T1000 (cell line): ENCODE data around the gene PCDHGA2.
"Not testable (repeated sequence)": the region's sequence is repeated elsewhere in the genome, so short reads cannot be mapped to it uniquely, and the experiment has no call there.

Source experiments
- DNase-seq: peaks from one replicate; lab custom pipeline; 2025; ENCODE audit warnings: mixed read lengths; lab: John Stamatoyannopoulos, UW

The PCDHGA2 gene

DNA sequence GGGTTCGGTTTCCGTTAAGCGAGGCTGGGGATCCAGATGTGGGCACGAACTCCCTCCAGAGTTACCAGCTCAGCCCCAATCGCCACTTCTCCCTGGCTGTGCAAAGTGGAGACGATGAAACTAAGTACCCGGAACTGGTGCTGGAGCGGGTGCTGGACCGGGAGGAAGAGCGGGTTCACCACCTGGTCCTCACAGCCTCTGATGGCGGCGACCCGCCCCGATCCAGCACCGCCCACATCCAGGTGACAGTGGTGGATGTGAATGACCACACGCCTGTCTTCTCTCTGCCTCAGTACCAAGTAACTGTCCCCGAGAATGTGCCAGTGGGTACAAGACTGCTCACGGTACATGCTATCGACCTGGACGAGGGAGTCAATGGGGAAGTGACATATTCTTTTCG lies 44.8 kb downstream of the PCDHGA2 start:
- DNase-seq: no peak

DNA sequence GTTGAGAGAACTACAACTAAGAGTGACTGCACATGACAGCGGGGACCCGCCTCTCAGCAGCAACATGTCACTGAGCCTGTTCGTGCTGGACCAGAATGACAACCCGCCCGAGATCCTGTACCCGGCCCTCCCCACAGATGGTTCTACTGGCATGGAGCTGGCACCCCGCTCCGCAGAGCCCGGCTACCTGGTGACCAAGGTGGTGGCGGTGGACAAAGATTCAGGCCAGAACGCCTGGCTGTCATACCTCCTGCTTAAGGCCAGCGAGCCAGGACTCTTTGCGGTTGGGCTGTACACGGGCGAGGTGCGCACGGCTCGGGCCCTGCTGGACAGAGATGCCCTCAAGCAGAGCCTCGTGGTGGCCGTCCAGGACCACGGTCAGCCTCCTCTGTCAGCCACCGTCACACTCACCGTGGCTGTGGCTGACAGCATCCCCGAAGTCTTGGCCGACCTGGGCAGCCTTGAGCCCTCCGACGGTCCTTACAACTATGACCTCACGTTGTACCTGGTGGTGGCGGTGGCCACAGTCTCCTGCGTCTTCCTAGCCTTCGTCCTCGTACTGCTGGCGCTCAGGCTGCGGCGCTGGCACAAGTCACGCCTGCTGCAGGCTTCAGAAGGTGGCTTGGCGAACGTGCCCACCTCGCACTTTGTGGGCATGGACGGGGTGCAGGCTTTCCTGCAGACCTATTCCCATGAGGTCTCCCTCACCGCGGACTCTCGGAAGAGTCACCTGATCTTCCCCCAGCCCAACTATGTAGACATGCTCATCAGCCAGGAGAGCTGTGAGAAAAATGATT lies 46.1 kb downstream of the PCDHGA2 start:
- no peak for DNase-seq

DNA sequence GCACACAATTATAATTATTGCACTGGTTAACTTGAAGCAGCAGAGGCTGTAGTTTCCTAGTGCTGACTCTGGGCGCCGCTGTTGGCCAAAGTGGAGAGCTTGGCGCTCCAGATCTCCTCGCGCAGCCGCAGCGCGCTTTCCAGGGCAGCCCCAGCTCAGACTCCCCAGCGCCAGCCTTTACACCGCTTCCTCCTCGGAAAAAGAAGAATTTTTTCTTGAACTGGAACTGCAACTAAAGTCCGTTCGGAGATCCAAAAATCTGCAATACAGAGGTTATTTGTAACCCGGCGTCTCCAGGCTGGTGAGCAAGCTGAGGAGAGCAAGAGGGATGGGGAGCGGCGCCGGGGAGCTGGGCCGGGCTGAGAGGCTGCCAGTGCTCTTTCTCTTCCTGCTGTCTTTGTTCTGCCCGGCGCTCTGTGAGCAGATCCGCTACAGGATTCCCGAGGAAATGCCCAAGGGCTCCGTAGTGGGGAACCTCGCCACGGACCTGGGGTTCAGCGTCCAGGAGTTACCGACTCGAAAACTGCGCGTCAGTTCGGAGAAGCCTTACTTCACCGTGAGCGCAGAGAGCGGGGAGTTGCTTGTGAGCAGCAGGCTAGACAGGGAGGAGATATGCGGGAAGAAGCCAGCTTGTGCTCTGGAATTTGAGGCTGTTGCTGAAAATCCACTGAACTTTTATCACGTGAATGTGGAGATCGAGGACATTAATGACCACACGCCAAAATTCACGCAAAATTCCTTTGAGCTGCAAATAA lies 49.2 kb downstream of the PCDHGA2 start, which contains the start of gene PCDHGB4:
PCDHGB4 (plus strand) TSS at position 142 of the 755 bp plus-strand sequence; CDS start at position 329, 187 bp downstream.
- not testable (repeated sequence) for DNase-seq

DNA sequence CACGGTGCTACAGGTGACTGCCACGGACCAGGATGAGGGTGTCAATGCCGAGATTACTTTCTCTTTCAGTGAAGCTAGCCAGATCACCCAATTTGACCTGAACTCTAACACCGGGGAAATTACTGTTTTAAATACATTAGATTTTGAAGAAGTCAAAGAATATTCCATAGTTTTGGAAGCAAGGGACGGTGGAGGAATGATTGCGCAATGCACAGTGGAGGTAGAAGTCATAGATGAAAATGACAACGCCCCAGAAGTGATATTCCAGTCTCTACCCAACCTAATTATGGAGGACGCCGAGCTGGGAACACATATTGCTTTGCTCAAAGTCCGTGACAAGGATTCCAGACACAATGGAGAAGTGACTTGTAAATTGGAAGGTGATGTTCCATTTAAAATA lies 50.1 kb downstream of the PCDHGA2 start:
- DNase-seq: no peak

DNA sequence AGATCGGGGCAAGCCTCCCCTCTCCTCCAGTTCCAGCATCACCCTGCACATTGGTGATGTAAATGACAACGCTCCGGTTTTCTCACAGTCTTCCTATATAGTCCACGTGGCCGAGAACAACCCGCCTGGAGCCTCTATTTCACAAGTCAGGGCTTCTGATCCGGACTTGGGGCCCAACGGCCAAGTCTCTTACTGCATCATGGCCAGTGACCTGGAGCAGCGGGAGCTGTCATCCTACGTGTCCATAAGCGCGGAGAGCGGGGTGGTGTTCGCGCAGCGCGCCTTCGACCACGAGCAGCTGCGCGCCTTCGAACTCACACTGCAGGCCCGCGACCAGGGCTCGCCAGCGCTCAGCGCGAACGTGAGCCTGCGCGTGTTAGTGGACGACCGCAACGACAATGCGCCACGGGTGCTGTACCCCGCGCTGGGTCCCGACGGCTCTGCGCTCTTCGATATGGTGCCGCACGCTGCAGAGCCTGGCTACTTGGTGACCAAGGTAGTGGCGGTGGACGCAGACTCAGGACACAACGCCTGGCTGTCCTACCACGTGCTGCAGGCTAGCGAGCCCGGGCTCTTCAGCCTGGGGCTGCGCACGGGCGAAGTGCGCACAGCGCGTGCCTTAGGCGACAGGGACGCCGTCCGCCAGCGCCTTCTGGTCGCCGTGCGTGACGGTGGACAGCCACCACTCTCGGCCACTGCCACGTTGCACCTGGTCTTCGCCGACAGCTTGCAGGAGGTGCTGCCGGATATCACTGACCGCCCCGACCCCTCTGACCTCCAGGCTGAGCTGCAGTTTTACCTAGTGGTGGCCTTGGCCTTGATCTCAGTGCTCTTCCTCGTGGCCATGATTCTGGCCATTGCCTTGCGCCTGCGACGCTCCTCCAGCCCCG lies 50.8 kb downstream of the PCDHGA2 start:
- DNase-seq: no peak

DNA sequence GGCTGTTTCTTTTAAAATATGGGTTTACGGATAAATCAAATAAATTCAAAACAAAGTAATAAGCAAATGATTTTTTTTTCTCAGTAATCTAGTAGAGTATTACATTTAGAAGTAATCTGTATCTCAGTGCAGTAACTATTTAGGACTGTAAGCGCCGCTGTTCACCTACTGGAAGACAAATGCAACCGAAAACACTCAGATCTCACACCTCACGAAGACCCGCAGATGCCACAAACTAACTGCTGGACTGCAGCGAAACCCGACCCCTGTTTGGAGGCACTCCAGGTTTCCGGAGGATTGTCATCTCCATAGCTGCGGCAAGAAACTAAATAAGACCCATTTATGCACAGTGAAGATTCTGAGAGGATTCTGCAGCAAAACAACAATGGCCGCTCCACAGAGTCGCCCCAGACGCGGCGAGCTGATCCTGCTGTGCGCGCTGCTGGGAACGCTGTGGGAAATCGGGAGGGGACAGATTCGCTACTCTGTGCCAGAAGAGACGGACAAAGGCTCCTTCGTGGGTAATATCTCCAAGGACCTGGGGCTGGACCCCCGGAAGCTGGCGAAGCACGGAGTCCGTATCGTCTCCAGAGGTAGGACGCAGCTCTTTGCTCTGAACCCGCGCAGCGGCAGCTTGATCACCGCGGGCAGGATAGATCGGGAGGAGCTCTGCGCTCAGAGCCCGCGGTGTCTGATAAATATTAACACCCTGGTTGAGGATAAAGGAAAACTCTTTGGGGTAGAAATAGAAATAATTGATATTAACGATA lies 54.1 kb downstream of the PCDHGA2 start, which contains the start of gene PCDHGA8:
PCDHGA8 (plus strand) TSS at position 205 of the 770 bp plus-strand sequence; CDS start at position 386, 181 bp downstream.
- DNase-seq: no peak
